Fibroblast of pulmonary artery (primary cell): ENCODE measurements around the gene SLC34A1.

ENCODE experiments used
- DNase-seq: peaks from one replicate; pipeline ENCODE4 v3.0.0-alpha.2; 2010; ENCODE audit warnings: low read depth
- H3K4me3 ChIP-seq: replicated peaks from 2 replicates; pipeline ENCODE4 v1.5.1; 2011; ENCODE audit warnings: low read depth, mild to moderate bottlenecking, control low read depth, low read length, moderate library complexity
- CTCF ChIP-seq: IDR thresholded peaks from 2 replicates; pipeline ENCODE4 v1.5.1; 2011; ENCODE audit warnings: mild to moderate bottlenecking, control low read depth, low read length, inconsistent platforms; ENCODE audit errors: missing control alignments

Gene SLC34A1

GRCh38 chr5:177361418-177362291, 22.6 kb upstream of the SLC34A1 start:
- DNase-seq: no peak
- H3K4me3 ChIP-seq: no peak overlapping the region

GRCh38 chr5:177362292-177362609, 22.0 kb upstream of the SLC34A1 start:
- no peak overlapping the region for H3K4me3 ChIP-seq
- no peak for TF ChIP-seq CTCF
- no peak for DNase-seq

More at GRCh38 chr5:177361418-177362291, 22.6 kb upstream of the SLC34A1 start:
- no peak for TF ChIP-seq CTCF

- peak; percentile 40 for DNase-seq
- TF ChIP-seq CTCF: no peak
- peak overlapping the region; percentile 44 for H3K4me3 ChIP-seq
Observed at GRCh38 chr5:177362610-177363507, 21.4 kb upstream of the SLC34A1 start.

- DNase-seq: no peak
- TF ChIP-seq CTCF: no peak
- peak overlapping the region; percentile 44 for H3K4me3 ChIP-seq
Observed at GRCh38 chr5:177363565-177363964, 20.7 kb upstream of the SLC34A1 start.

GRCh38 chr5:177364159-177364962, 19.9 kb upstream of the SLC34A1 start:
- TF ChIP-seq CTCF: no peak
- H3K4me3 ChIP-seq: no peak overlapping the region
- DNase-seq: peak; percentile 43

GRCh38 chr5:177365845-177366527, 18.2 kb upstream of the SLC34A1 start:
- H3K4me3 ChIP-seq: no peak overlapping the region
- no peak for TF ChIP-seq CTCF
- DNase-seq: no peak
